Measurements from ENCODE around the gene C3orf20.

The C3orf20 gene

DNA sequence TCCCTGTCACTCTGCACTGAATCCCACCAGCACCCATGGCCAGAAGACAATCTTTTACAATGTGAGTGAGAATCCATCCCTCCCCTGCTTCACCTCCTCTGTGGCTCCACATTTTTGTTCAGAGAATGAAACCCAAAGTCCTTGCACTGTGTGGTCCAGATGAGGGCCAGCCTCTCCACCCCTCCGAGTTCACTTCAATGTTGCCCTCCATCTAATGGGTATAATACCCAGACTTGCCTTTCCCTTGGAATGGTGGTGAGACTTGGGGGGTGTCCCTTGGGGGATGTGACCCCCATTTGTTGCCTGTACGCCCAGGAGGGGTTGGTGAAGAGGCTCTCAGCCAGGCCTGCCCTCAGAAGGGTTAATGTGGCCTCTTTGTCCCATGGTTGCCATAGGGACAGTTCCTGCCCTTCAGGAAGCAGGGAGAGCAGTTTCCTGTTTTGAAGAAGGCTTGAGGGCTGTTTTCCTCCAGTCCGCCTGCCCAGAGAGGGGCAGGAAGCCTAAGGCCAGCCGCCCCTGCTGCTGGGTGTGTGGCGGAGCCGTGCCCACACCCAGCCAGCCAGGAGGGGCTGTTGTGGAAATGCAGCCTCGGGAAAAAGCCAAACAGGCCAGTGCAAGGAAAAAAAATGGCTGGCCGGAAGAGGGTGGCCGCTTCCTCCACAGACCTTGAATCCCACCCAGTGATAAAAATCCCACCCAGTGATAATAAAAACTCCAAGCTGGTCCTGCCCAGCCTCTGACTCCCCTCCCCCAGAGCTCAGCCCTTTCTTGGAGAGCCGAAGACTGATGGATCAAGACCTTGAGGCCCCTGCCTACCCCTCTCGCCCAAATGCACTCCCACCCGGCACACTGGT is 129.3 kb downstream of the C3orf20 start:
- in situ Hi-C loops (cut with HindIII; ENCODE audit: low sequenced_read_pairs): no loop called here
- no peak for TF ChIP-seq CTCF (IDR thresholded peaks at IDR 0.05; ENCODE audit: low read depth, low read length, missing control alignments)
- DNase-seq (ENCODE audit: low read depth): no peak
- H3K4me3 ChIP-seq (ENCODE audit: low read depth, low read length): no peak overlapping the region

DNA sequence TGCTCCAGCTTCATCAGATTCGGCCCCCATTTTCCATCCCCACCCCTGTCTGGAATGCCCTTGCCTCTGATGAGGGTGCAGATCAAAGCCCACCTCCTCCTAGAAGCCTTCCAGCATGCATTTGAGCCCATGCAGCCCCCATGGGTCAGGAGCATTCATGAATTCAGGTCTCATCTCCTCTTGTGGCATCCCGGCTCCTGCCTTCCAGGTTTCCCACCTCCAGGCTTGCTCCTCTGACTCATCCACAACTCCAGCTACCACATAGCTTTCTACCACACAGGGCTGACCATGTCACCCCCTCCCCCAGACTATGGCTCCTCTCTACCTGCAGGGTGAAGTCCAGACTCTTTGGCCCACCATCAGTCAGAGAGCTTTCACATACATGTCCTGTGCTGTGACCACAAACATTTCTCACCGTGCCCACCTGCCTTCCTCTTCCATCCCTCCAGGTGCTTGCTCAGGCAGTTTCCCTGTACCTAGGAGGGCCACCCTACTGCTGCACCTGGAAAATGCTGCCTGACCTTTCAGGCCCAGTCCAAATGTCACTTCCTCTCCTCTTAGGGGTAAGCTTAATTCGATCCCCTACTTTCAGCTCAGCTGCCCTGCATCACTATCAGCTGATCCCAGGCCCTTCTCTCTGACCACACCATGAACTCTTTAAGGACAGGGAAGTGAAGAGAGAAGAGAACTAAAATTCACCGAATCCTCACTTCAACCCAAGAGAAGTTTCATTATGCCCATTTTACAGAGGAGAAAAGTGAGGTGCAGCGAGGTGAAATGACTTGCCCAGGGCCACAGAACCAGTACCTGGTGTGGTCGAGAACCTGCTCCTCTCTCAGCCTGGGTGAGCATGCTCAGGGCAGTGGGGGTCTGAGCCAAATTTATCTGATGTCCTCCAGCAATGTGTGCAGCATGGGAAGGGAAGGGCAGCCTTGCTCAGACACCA is 130.2 kb downstream of the C3orf20 start:
- no peak overlapping the region for H3K4me3 ChIP-seq (ENCODE audit: low read depth, low read length)
- in situ Hi-C loops (cut with HindIII; ENCODE audit: low sequenced_read_pairs): no loop called here
- no peak for TF ChIP-seq CTCF (IDR thresholded peaks at IDR 0.05; ENCODE audit: low read depth, low read length, missing control alignments)
- no peak for DNase-seq (ENCODE audit: low read depth)

DNA sequence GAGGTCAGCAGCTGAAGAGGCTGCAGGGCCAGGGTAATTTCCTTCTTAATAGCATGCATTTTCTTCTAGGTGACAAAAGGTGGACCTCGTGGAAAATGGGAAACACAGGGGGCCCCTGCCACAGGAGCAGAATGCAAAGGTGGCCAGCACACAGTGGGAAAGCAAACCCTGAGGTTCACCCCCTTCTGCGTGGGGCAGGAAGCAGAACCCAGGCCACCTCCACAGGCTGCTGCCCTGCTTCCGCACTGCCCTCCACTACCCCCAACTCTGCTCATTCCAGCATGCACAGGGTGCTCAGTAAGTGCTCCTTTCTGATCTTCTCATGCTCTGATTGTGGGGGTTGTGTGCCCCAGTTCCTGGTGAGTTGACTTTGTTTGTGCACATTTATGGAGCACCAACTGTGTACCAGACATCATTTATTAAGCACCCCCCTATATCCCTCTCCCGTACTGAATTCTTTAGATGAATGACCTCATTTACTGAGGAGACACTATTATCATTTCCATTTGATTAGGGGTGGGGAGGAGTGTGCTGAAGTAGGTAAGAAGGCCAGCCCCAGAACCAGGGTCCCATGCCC is 131.1 kb downstream of the C3orf20 start:
- in situ Hi-C loops (cut with HindIII; ENCODE audit: low sequenced_read_pairs): no loop called here
- no peak overlapping the region for H3K4me3 ChIP-seq (ENCODE audit: low read depth, low read length)
- TF ChIP-seq CTCF (IDR thresholded peaks at IDR 0.05; ENCODE audit: low read depth, low read length, missing control alignments): no peak
- DNase-seq (ENCODE audit: low read depth): no peak

GRCh38 chr3:14806641-14807263 is 131.8 kb downstream of the C3orf20 start:
- DNase-seq (ENCODE audit: low read depth): no peak
- TF ChIP-seq CTCF (IDR thresholded peaks at IDR 0.05; ENCODE audit: low read depth, low read length, missing control alignments): no peak

DNA sequence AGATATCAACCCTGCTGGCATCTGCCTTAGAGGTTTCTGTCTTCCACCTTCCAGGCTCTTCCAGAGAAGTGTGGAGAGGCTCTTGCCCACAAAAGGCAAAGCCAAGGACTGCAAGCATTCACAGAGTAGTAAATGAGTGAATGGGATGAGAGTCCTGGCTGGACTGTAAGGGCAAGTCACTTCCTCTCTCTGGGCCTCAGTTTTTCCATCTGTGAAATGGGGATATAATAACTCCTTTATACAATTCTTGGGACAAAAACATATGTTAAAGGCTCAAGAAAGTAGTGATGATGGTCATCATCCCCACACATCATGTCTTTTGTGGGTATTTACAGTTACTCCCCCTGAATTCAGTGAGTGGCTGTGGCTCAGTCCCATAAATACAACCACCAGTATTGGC is 133.1 kb downstream of the C3orf20 start:
- in situ Hi-C loops (cut with HindIII; ENCODE audit: low sequenced_read_pairs): no loop called here
- H3K4me3 ChIP-seq (ENCODE audit: low read depth, low read length): no peak overlapping the region
- no peak for TF ChIP-seq CTCF (IDR thresholded peaks at IDR 0.05; ENCODE audit: low read depth, low read length, missing control alignments)
- DNase-seq (ENCODE audit: low read depth): no peak

More at GRCh38 chr3:14806641-14807263, 131.8 kb downstream of the C3orf20 start:
- in situ Hi-C loops (cut with HindIII; ENCODE audit: low sequenced_read_pairs): no loop called here
- no peak overlapping the region for H3K4me3 ChIP-seq (ENCODE audit: low read depth, low read length)

All from astrocyte of the cerebellum (primary cell).